ENCODE results near the gene GTF2IRD1.
"Not testable (repeated sequence)": the region's sequence is repeated elsewhere in the genome, so short reads cannot be mapped to it uniquely, and the experiment has no call there.

Gene GTF2IRD1

DNA sequence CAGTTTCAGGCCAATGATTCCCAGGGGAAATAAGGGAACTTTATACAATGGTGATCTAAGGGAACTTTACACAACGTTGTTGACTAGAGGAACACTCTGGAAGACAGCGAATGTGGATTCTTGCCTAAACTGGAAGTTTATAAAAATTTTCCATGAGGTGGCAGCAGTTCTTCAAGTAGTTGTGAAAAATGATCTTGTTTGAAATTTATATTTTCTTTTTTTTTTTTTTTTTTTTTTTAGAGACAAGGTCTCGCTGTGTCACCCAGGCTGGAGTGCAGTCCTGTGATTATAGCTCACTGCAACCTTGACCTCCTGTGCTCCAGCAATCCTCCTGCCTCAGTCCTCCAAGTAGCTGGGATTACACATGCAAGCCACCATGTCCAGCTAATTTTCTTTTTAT, 171.7 kb downstream of the GTF2IRD1 start:
- no peak for DNase-seq (ENCODE audit: extremely low read depth in 1 of 2, low read depth in 1 of 2)

GRCh38 chr7:74627661-74628411, 174.1 kb downstream of the GTF2IRD1 start:
- DNase-seq (ENCODE audit: extremely low read depth in 1 of 2, low read depth in 1 of 2) = no peak

GRCh38 chr7:74632505-74632904, 178.8 kb downstream of the GTF2IRD1 start:
- no peak for DNase-seq (ENCODE audit: extremely low read depth in 1 of 2, low read depth in 1 of 2)

- DNase-seq (ENCODE audit: extremely low read depth in 1 of 2, low read depth in 1 of 2) = no peak
Measured at GRCh38 chr7:74633451-74633921, 179.8 kb downstream of the GTF2IRD1 start.

- DNase-seq (ENCODE audit: extremely low read depth in 1 of 2, low read depth in 1 of 2) = no peak
Measured at GRCh38 chr7:74637745-74638144, 184.0 kb downstream of the GTF2IRD1 start.

GRCh38 chr7:74650055-74650454, 196.3 kb downstream of the GTF2IRD1 start:
- peak; percentile 52 to 57 for DNase-seq (ENCODE audit: extremely low read depth in 1 of 2, low read depth in 1 of 2)

DNA sequence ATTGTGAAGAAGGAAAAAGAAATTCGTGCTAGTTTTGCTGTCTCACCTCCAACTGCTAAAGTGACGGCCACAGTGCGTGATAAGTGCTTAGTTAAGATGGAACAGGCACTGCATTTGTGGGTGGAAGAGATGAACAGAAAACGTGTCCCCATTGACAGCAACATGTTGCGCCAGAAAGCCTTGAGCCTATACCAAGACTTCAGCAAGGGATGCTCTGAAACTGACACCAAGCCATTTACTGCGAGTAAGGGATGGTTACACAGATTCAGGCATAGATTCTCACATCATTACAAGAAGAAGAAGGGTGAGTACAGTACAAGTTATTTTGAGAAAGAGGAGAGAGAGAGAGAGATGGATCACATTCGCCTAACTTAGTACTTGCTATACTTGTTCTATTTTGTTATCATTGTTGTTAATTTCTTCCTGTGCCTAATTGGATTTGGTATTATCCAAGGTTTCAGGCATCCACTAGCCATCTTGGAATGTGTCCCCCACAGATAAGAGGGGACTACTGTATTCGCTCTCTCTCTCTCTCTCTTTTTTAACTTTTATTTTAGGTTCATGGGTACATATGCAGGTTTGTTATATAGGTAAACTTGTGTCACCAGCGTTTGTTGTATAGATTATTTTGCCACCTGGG, 196.9 kb downstream of the GTF2IRD1 start:
- DNase-seq (ENCODE audit: extremely low read depth in 1 of 2, low read depth in 1 of 2) = not testable (repeated sequence)

GRCh38 chr7:74651133-74651504, 197.4 kb downstream of the GTF2IRD1 start:
- DNase-seq (ENCODE audit: extremely low read depth in 1 of 2, low read depth in 1 of 2) = not testable (repeated sequence)

Measured in activated CD8-positive, alpha-beta memory T cell treated with anti-CD3 and anti-CD28 coated beads for 1 hour (primary cell).